ENCODE data around the gene KRTAP20-2.

GRCh38 chr21:30625449-30626165 is 9.4 kb upstream of the KRTAP20-2 start:
- no peak for TF ChIP-seq CTCF (IDR thresholded peaks at IDR 0.05; ENCODE audit: poor library complexity)
- no peak for TF ChIP-seq EZH2phosphoT487 (IDR thresholded peaks at IDR 0.05; ENCODE audit: low read depth, severe bottlenecking, unreplicated experiment)
